Uterus (tissue), 2 donors: ENCODE results near the gene TICRR.

ENCODE experiments used
- CTCF ChIP-seq, 4 experiments: fragments of 200-600 bp in 2 of 4; fragments of 450-650 bp in 2 of 4; sonication (generic) in 2 of 4; IDR thresholded peaks; one replicate each; pipeline ENCODE4 v1.5.1; 2016 to 2019; ENCODE audit warnings: antibody characterized with exemption in 4 of 4, mild to moderate bottlenecking in 2 of 4, moderate library complexity in 1 of 4
- POLR2A ChIP-seq, 2 donors: fragments of 450-650 bp; IDR thresholded peaks; one replicate each; pipeline ENCODE4 v1.6.1; 2016; ENCODE audit warnings: antibody characterized with exemption in 2 of 2, mild to moderate bottlenecking in 1 of 2, moderate library complexity in 1 of 2

- TF ChIP-seq CTCF (IDR thresholded peaks at IDR 0.05) (no peak), POLR2A (IDR thresholded peaks at IDR 0.05) (no peak)
Measured at GRCh38 chr15:89593018-89593417, 17.7 kb downstream of the TICRR start.
